ENCODE measurements around the gene ADGRE2. TPM values are rescaled to one million over a fixed set of nuclear protein-coding genes. Genes with fewer than 3 reads are reported as not detected.

The ADGRE2 gene
- total RNA-seq, 1 experiment from 2014 or later: not detected

GRCh38 chr19:14715841-14716240, 62.5 kb downstream of the ADGRE2 start:
- H3K27me3 ChIP-seq: no peaks in the 10 kb centered on the region
- peaks cover 67% of the 10 kb centered on the region for H3K36me3 ChIP-seq
- H3K9me3 ChIP-seq: peaks cover 44% of the 10 kb centered on the region
- no peak overlapping the region for H3K4me3 ChIP-seq
- DNase-seq: no peak

GRCh38 chr19:14704450-14704849, 73.9 kb downstream of the ADGRE2 start:
- DNase-seq: no peak
- Histone ChIP-seq H3K36me3 (peaks cover 80% of the 10 kb centered on the region), H3K9me3 (peaks cover 7% of the 10 kb centered on the region), H3K27me3 (no peaks in the 10 kb centered on the region), H3K4me3 (no peak overlapping the region)

GRCh38 chr19:14703833-14704232, 74.5 kb downstream of the ADGRE2 start:
- Histone ChIP-seq H3K4me3 (no peak overlapping the region), H3K9me3 (peaks cover 7% of the 10 kb centered on the region), H3K36me3 (peaks cover 79% of the 10 kb centered on the region), H3K27me3 (no peaks in the 10 kb centered on the region)
- no peak for DNase-seq

GRCh38 chr19:14700711-14701375, 77.5 kb downstream of the ADGRE2 start:
- Histone ChIP-seq H3K4me3 (no peak overlapping the region), H3K36me3 (peaks cover 76% of the 10 kb centered on the region), H3K9me3 (peaks cover 7% of the 10 kb centered on the region), H3K27me3 (no peaks in the 10 kb centered on the region)
- DNase-seq: no peak

GRCh38 chr19:14699641-14700040, 78.7 kb downstream of the ADGRE2 start:
- Histone ChIP-seq H3K4me3 (no peak overlapping the region), H3K36me3 (peaks cover 81% of the 10 kb centered on the region), H3K27me3 (no peaks in the 10 kb centered on the region), H3K9me3 (peaks cover 7% of the 10 kb centered on the region)
- no peak for DNase-seq

GRCh38 chr19:14695471-14695870, 82.9 kb downstream of the ADGRE2 start:
- Histone ChIP-seq H3K9me3 (no peaks in the 10 kb centered on the region), H3K36me3 (peaks cover 54% of the 10 kb centered on the region), H3K27me3 (no peaks in the 10 kb centered on the region), H3K4me3 (no peak overlapping the region)
- DNase-seq: no peak

GRCh38 chr19:14694641-14695266, 83.6 kb downstream of the ADGRE2 start:
- no peaks in the 10 kb centered on the region for H3K27me3 ChIP-seq

GRCh38 chr19:14689598-14690503, 88.5 kb downstream of the ADGRE2 start, which contains the start of gene ZNF333:
TSS of gene ZNF333 (plus strand) at chr19:14690048. CDS start at chr19:14693492, 3,444 bp downstream.
- no peaks in the 10 kb centered on the region for H3K27me3 ChIP-seq
- peaks cover 11% of the 10 kb centered on the region for H3K36me3 ChIP-seq
- H3K9me3 ChIP-seq: no peaks in the 10 kb centered on the region
- peak within 1 kb of the TSS; percentile 95 for H3K4me3 ChIP-seq
- DNase-seq: peak; percentile 96

More at GRCh38 chr19:14694641-14695266, 83.6 kb downstream of the ADGRE2 start:
- no peak for DNase-seq
- H3K36me3 ChIP-seq: peaks cover 48% of the 10 kb centered on the region
- no peaks in the 10 kb centered on the region for H3K9me3 ChIP-seq
- H3K4me3 ChIP-seq: no peak overlapping the region

GRCh38 chr19:14686411-14686810, 91.9 kb downstream of the ADGRE2 start:
- peaks cover 2% of the 10 kb centered on the region; the same call in 1 of the 2 replicates for H3K27me3 ChIP-seq
- DNase-seq: no peak
- H3K36me3 ChIP-seq: no peaks in the 10 kb centered on the region
- H3K4me3 ChIP-seq: no peak overlapping the region
- no peaks in the 10 kb centered on the region for H3K9me3 ChIP-seq

GRCh38 chr19:14683439-14683838, 94.9 kb downstream of the ADGRE2 start:
- peaks cover 5% of the 10 kb centered on the region; the same call in 1 of the 2 replicates for H3K27me3 ChIP-seq
- no peak overlapping the region for H3K4me3 ChIP-seq
- no peaks in the 10 kb centered on the region for H3K36me3 ChIP-seq
- no peaks in the 10 kb centered on the region for H3K9me3 ChIP-seq
- no peak for DNase-seq

Other genes starting within 250 kb of the ADGRE2 start
- gene TECR, start 249.0 kb downstream of the ADGRE2 start, total RNA-seq (2014; rRNA removed; shearing (Covaris generic); ENCODE audit: low replicate concordance): 143 and 165 TPM in 2 replicates
- 487 and 678 TPM in 2 replicates for gene NDUFB7, start 206.5 kb downstream of the ADGRE2 start, total RNA-seq (2014; rRNA removed; shearing (Covaris generic); ENCODE audit: low replicate concordance)
- gene CLEC17A, start 195.5 kb downstream of the ADGRE2 start, total RNA-seq (2014; rRNA removed; shearing (Covaris generic); ENCODE audit: low replicate concordance): not detected in 2 replicates
- gene ADGRE3, start 103.7 kb downstream of the ADGRE2 start, total RNA-seq (2014; rRNA removed; shearing (Covaris generic); ENCODE audit: low replicate concordance): not detected in 2 replicates
- 8.1 and 10.2 TPM in 2 replicates for gene ZNF333, start 88.5 kb downstream of the ADGRE2 start, total RNA-seq (2014; rRNA removed; shearing (Covaris generic); ENCODE audit: low replicate concordance)
- not detected in 2 replicates for gene OR7A5, start 56.6 kb upstream of the ADGRE2 start, total RNA-seq (2014; rRNA removed; shearing (Covaris generic); ENCODE audit: low replicate concordance)
- gene OR7C1, start 56.6 kb upstream of the ADGRE2 start, total RNA-seq (2014; rRNA removed; shearing (Covaris generic); ENCODE audit: low replicate concordance): not detected in 2 replicates
- gene OR7A10, start 70.4 kb upstream of the ADGRE2 start, total RNA-seq (2014; rRNA removed; shearing (Covaris generic); ENCODE audit: low replicate concordance): not detected in 2 replicates
- gene OR7A17, start 107.6 kb upstream of the ADGRE2 start, total RNA-seq (2014; rRNA removed; shearing (Covaris generic); ENCODE audit: low replicate concordance): not detected in 2 replicates
- not detected in 2 replicates for gene OR7C2, start 162.9 kb upstream of the ADGRE2 start, total RNA-seq (2014; rRNA removed; shearing (Covaris generic); ENCODE audit: low replicate concordance)
- gene SLC1A6, start 201.3 kb upstream of the ADGRE2 start, total RNA-seq (2014; rRNA removed; shearing (Covaris generic); ENCODE audit: low replicate concordance): not detected in 2 replicates